ENCODE data around the gene PKDREJ.

DNA sequence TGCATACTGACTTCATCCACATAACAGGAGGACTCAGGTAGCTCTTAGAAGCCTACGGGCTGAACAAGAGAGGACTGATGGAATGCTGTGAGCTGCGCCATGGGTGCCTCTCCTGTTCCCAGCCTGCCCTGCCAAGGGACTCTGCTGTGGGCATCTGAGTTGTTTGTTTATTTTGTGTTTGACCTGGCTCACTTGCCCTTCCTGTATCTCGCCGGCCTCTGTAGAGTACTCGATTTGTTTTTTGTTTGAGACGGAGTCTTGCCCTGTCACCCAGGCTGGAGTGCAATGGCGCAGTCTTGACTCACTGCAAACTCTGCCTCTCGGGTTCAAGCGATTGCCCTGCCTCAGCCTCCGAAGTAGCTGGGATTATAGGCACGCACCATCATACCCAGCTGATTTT lies 6.4 kb upstream of the PKDREJ start:
- TF ChIP-seq, protein P1, sequence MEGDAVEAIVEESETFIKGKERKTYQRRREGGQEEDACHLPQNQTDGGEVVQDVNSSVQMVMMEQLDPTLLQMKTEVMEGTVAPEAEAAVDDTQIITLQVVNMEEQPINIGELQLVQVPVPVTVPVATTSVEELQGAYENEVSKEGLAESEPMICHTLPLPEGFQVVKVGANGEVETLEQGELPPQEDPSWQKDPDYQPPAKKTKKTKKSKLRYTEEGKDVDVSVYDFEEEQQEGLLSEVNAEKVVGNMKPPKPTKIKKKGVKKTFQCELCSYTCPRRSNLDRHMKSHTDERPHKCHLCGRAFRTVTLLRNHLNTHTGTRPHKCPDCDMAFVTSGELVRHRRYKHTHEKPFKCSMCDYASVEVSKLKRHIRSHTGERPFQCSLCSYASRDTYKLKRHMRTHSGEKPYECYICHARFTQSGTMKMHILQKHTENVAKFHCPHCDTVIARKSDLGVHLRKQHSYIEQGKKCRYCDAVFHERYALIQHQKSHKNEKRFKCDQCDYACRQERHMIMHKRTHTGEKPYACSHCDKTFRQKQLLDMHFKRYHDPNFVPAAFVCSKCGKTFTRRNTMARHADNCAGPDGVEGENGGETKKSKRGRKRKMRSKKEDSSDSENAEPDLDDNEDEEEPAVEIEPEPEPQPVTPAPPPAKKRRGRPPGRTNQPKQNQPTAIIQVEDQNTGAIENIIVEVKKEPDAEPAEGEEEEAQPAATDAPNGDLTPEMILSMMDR (IDR thresholded peaks at IDR 0.05): no peak
- no peak for TF ChIP-seq POLR2A (IDR thresholded peaks at IDR 0.05)
- no peak for TF ChIP-seq POLR2AphosphoS5 (IDR thresholded peaks at IDR 0.05)
- TF ChIP-seq EP300 (IDR thresholded peaks at IDR 0.05): no peak
